Measurements from ENCODE around the gene RAPGEF4. TPM values are rescaled to one million over a fixed set of nuclear protein-coding genes. Genes with fewer than 3 reads are reported as not detected.

RAPGEF4 gene
- total and polyA plus RNA-seq, 9 of the 15 experiments (the other 6 are each of a cell fraction or from before 2014, with no cell fraction given) = 0.04 to 0.33 (median 0.13) TPM; not detected in 6

GRCh38 chr2:173075781-173076580 lies 340.3 kb downstream of the RAPGEF4 start, which contains the start of gene MAP3K20 (continued):
- TF ChIP-seq DDX20 (tag; IDR thresholded peaks at IDR 0.05; ENCODE audit: low read depth) (no peak), KAT7 (CRISPR knock-in tag; IDR thresholded peaks at IDR 0.05; ENCODE audit: borderline replicate concordance) (peak; percentile 93), JUN (IDR thresholded peaks at IDR 0.05; ENCODE audit: borderline replicate concordance, low read depth, low read length) (no peak), JUN (CRISPR knock-in tag; IDR thresholded peaks at IDR 0.05; ENCODE audit: borderline replicate concordance) (no peak), CREM (IDR thresholded peaks at IDR 0.05; ENCODE audit: low read depth) (peak; percentile 74), RBM22 (IDR thresholded peaks at IDR 0.05; ENCODE audit: low read depth, low read length, poor library complexity, severe bottlenecking) (no peak), BACH1 (tag; IDR thresholded peaks at IDR 0.05) (no peak), NFATC3 (IDR thresholded peaks at IDR 0.05) (no peak), RAD51 (IDR thresholded peaks at IDR 0.05; ENCODE audit: borderline replicate concordance, low read depth) (no peak), TCF7 (IDR thresholded peaks at IDR 0.05; ENCODE audit: borderline replicate concordance) (no peak; the same call in 1 of the 2 replicates), E2F4 (CRISPR knock-in tag; IDR thresholded peaks at IDR 0.05; ENCODE audit: low read depth) (peak; percentile 86), NCOA2 (IDR thresholded peaks at IDR 0.05; ENCODE audit: partially characterized antibody in 2 of 2) (no peak), RBBP5 (IDR thresholded peaks at IDR 0.05; ENCODE audit: borderline replicate concordance, insufficient read depth, low read length, poor library complexity, severe bottlenecking) (peak; percentile 97), PTTG1 (tag; IDR thresholded peaks at IDR 0.05; ENCODE audit: low read depth) (no peak), RBM39 (optimal IDR thresholded peaks at IDR 0.05; ENCODE audit: low read depth, low read length) (no peak), NCOA4 (IDR thresholded peaks at IDR 0.05; ENCODE audit: partially characterized antibody) (no peak), ZNF644 (tag; IDR thresholded peaks at IDR 0.05; ENCODE audit: low read depth) (0 out of 2 replicates have a peak, but pooled peaks have one; percentile 42)
- TF ChIP-seq, protein P1, sequence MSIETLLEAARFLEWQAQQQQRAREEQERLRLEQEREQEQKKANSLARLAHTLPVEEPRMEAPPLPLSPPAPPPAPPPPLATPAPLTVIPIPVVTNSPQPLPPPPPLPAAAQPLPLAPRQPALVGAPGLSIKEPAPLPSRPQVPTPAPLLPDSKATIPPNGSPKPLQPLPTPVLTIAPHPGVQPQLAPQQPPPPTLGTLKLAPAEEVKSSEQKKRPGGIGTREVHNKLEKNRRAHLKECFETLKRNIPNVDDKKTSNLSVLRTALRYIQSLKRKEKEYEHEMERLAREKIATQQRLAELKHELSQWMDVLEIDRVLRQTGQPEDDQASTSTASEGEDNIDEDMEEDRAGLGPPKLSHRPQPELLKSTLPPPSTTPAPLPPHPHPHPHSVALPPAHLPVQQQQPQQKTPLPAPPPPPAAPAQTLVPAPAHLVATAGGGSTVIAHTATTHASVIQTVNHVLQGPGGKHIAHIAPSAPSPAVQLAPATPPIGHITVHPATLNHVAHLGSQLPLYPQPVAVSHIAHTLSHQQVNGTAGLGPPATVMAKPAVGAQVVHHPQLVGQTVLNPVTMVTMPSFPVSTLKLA (conservative IDR thresholded peaks at IDR 0.05) = 0 out of 4 replicates have a peak, but pooled peaks of 1 of the 2 experiments have one; percentile 43
- TF ChIP-seq, protein P2, sequence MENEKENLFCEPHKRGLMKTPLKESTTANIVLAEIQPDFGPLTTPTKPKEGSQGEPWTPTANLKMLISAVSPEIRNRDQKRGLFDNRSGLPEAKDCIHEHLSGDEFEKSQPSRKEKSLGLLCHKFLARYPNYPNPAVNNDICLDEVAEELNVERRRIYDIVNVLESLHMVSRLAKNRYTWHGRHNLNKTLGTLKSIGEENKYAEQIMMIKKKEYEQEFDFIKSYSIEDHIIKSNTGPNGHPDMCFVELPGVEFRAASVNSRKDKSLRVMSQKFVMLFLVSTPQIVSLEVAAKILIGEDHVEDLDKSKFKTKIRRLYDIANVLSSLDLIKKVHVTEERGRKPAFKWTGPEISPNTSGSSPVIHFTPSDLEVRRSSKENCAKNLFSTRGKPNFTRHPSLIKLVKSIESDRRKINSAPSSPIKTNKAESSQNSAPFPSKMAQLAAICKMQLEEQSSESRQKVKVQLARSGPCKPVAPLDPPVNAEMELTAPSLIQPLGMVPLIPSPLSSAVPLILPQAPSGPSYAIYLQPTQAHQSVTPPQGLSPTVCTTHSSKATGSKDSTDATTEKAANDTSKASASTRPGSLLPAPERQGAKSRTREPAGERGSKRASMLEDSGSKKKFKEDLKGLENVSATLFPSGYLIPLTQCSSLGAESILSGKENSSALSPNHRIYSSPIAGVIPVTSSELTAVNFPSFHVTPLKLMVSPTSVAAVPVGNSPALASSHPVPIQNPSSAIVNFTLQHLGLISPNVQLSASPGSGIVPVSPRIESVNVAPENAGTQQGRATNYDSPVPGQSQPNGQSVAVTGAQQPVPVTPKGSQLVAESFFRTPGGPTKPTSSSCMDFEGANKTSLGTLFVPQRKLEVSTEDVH (IDR thresholded peaks at IDR 0.05; ENCODE audit: low read depth, partially characterized antibody) = no peak
- TF ChIP-seq, protein P3, sequence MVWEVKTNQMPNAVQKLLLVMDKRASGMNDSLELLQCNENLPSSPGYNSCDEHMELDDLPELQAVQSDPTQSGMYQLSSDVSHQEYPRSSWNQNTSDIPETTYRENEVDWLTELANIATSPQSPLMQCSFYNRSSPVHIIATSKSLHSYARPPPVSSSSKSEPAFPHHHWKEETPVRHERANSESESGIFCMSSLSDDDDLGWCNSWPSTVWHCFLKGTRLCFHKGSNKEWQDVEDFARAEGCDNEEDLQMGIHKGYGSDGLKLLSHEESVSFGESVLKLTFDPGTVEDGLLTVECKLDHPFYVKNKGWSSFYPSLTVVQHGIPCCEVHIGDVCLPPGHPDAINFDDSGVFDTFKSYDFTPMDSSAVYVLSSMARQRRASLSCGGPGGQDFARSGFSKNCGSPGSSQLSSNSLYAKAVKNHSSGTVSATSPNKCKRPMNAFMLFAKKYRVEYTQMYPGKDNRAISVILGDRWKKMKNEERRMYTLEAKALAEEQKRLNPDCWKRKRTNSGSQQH (CRISPR knock-in tag; IDR thresholded peaks at IDR 0.05) = no peak

All from K562 (cell line).